Activated CD8-positive, alpha-beta T cell treated with anti-CD3 and anti-CD28 coated beads for 36 hours (primary cell): ENCODE results near the gene MIA. TPM values are rescaled to one million over a fixed set of nuclear protein-coding genes. Genes with fewer than 3 reads are reported as not detected.

ENCODE experiments used
- ATAC-seq: fragments of 200-7000 bp; cut with Tn5 transposase; one replicate; pipeline ENCODE4 v1.10.0; 2021; ENCODE audit warnings: mild to moderate bottlenecking, moderate library complexity
- CTCF ChIA-PET: fragments of 350-600 bp; sonication (Branson Sonifier 250); formaldehyde crosslinking; loops from one replicate; lab custom pipeline; 2021; ENCODE audit warnings: antibody characterized with exemption; lab: Charles Lee
- POLR2A ChIA-PET: fragments of 350-600 bp; sonication (Branson Sonifier 250); formaldehyde crosslinking; loops from one replicate; lab custom pipeline; 2021; ENCODE audit warnings: antibody characterized with exemption; lab: Charles Lee
- DNase-seq: peaks from one replicate; pipeline ENCODE4 v3.0.0-alpha.2; 2020
- H3K27ac Mint-ChIP-seq: one replicate; pipeline ENCODE4 v1.8.0; 2021; ENCODE audit warnings: mild to moderate bottlenecking, mixed read lengths
- H3K27me3 Mint-ChIP-seq: one replicate; pipeline ENCODE4 v1.8.0; 2021; ENCODE audit warnings: mixed read lengths
- H3K36me3 Mint-ChIP-seq: one replicate; pipeline ENCODE4 v1.8.0; 2021; ENCODE audit warnings: low read depth, mixed read lengths
- H3K4me1 Mint-ChIP-seq: one replicate; pipeline ENCODE4 v1.8.0; 2021; ENCODE audit warnings: low read depth, mixed read lengths
- H3K4me3 Mint-ChIP-seq: one replicate; pipeline ENCODE4 v1.8.0; 2021; ENCODE audit warnings: mild to moderate bottlenecking, moderate library complexity, mixed read lengths
- H3K9me3 Mint-ChIP-seq: one replicate; pipeline ENCODE4 v1.8.0; 2021; ENCODE audit warnings: mixed read lengths
- CTCF ChIP-seq: fragments of 200-600 bp; IDR thresholded peaks from one replicate; pipeline ENCODE4 v1.8.0; 2022; ENCODE audit warnings: antibody characterized with exemption, mild to moderate bottlenecking
- intact Hi-C: fragments of 100-400 bp; cut with micrococcal nuclease; formaldehyde crosslinking; loops from one replicate; pipeline ENCODE4 v1.10.0; 2022
- total RNA-seq, 2 experiments: library from RNA; stranded (reverse); gene quantifications; one replicate each; pipeline ENCODE4 v1.2.3, GENCODE V29; 2021

MIA gene
- total RNA-seq, 2 experiments from 2014 or later, result not detected

DNA sequence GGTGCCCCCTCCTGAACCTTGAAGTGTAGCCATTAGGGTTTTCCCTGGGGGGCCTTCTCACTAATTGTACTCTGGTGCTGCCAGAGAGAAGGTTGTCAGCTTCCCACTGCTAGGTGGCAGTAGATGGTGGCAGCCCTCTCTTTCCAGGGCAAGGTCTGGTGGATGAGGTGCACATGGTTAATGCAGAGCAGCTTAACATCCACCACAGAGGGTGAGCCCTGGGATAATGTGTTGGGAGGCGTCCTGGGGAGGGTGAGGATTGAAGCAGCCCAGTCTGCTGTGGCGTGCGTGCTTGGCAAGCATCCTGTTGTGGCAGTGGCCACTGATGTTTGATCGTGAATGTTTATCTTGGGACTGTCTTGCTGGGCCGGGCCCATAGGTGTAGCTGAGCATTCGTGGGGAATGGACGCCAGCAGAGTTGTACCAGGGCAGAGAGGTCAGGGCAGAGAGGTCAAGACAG, 29.5 kb downstream of the MIA start:
- Mint-ChIP-seq H3K27ac (peak overlapping the region; percentile 83), H3K4me1 (peaks cover 77% of the 10 kb centered on the region), H3K27me3 (no peaks in the 10 kb centered on the region), H3K36me3 (peaks cover 62% of the 10 kb centered on the region), H3K4me3 (peak overlapping the region; percentile 95), H3K9me3 (no peaks in the 10 kb centered on the region)
- ATAC-seq (no peak), DNase-seq (no peak)
- intact Hi-C loops, result loop anchor here (5.0 kb wide), 2 partner anchors 53 to 143 kb away; partner anchors contain the start of genes ACTMAP and SNRPA
- no peak for TF ChIP-seq CTCF
- ChIA-PET POLR2A (interaction anchor here (0.6 to 2.9 kb wide), 7 partner anchors 26 to 190 kb away, joined by 3 to 12 read pairs (median 3); no protein-coding TSS in a partner anchor), CTCF (interaction anchor here (0.7 to 4.5 kb wide), 6 partner anchors 27 to 143 kb away, joined by 3 to 36 read pairs (median 13); partner anchors contain the start of gene RAB4B)

GRCh38 chr19:40805258-40805868, 30.0 kb downstream of the MIA start:
- ChIA-PET CTCF (interaction anchor here (0.6 to 4.5 kb wide), 7 partner anchors 9 to 170 kb away, joined by 3 to 36 read pairs (median 13); partner anchors contain the start of genes ACTMAP, NUMBL, RAB4B and SNRPA), POLR2A (interaction anchor here (0.6 to 2.9 kb wide), 5 partner anchors 50 to 191 kb away, joined by 3 to 12 read pairs (median 4); partner anchors contain the start of gene ACTMAP)
- peak; percentile 63 for DNase-seq
- no peak for TF ChIP-seq CTCF
- intact Hi-C loops, result no loop called here
- Mint-ChIP-seq H3K27me3 (no peaks in the 10 kb centered on the region), H3K36me3 (peaks cover 57% of the 10 kb centered on the region), H3K4me3 (peak overlapping the region; percentile 95), H3K4me1 (peaks cover 80% of the 10 kb centered on the region), H3K27ac (peak overlapping the region; percentile 83), H3K9me3 (no peaks in the 10 kb centered on the region)
- no peak for ATAC-seq

DNA sequence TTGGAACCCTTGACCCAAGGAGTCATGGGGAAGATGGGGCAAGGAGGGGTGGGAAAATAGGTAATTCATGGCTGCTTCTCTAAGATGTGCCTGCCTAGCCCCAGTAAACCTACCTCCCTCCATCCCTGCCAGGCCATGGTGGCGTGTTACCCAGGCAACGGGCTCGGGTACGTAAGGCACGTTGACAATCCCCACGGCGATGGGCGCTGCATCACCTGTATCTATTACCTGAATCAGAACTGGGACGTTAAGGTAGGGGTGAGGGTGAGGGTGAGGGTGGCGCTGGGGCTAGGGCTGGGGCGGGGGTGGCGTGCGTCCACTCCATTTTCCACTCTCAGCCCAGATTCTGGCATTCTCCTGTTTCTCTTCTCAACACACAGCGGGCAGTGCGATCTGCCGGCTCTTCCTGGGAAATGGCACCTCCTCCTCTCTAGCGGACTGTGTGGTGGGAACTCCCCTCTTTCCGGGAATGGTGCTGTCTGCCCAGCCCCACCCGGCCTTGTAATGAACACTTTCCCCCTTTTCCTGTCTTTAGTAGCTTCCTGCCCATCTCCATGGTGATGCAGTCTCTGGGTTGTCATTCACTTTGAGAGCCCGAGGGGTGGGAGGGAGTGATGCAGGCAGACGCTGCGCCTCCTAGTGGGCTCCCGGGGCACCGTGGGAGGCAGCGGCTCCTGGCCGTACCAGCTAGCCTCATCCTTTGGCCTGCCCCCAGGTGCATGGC, 31.3 kb downstream of the MIA start:
- peak; percentile 93 for TF ChIP-seq CTCF
- H3K36me3 Mint-ChIP-seq, result peaks cover 47% of the 10 kb centered on the region
- H3K27me3 Mint-ChIP-seq, result no peaks in the 10 kb centered on the region
- ATAC-seq (peak; percentile 49), DNase-seq (peak; percentile 90)
- peak overlapping the region; percentile 54 for H3K4me3 Mint-ChIP-seq
- peaks cover 75% of the 10 kb centered on the region for H3K4me1 Mint-ChIP-seq
- CTCF ChIA-PET, result interaction anchor here (0.6 to 4.5 kb wide), 25 partner anchors 8 to 172 kb away, joined by 3 to 36 read pairs (median 5); partner anchors contain the start of genes ACTMAP, COQ8B, EGLN2 and ITPKC
- intact Hi-C loops, result no loop called here
- POLR2A ChIA-PET, result interaction anchor here (0.7 to 2.9 kb wide), 8 partner anchors 8 to 195 kb away, joined by 3 to 12 read pairs (median 4); partner anchors contain the start of genes ACTMAP and EGLN2
- peak overlapping the region; percentile 88 for H3K27ac Mint-ChIP-seq
- H3K9me3 Mint-ChIP-seq, result no peaks in the 10 kb centered on the region

- Mint-ChIP-seq H3K4me3 (peak overlapping the region; percentile 54), H3K4me1 (peaks cover 73% of the 10 kb centered on the region), H3K27ac (peak overlapping the region; percentile 88), H3K36me3 (peaks cover 39% of the 10 kb centered on the region), H3K27me3 (no peaks in the 10 kb centered on the region), H3K9me3 (no peaks in the 10 kb centered on the region)
- CTCF ChIA-PET, result interaction anchor here (0.6 to 4.5 kb wide), 27 partner anchors 9 to 173 kb away, joined by 3 to 36 read pairs (median 5); partner anchors contain the start of genes ACTMAP, COQ8B, EGLN2 and ITPKC
- peak; percentile 52 for TF ChIP-seq CTCF
- DNase-seq, result peak; percentile 51
- POLR2A ChIA-PET, result interaction anchor here (0.6 to 2.9 kb wide), 7 partner anchors 8 to 470 kb away, joined by 3 to 12 read pairs (median 3); partner anchors contain the start of gene EGLN2
- intact Hi-C loops, result no loop called here
- ATAC-seq, result no peak
These were observed 32.1 kb downstream of the MIA start for GRCh38 chr19:40807147-40808020.
